HEK293T (cell line): Measurements from ENCODE around the gene HAL.

Experiments
- CTCF ChIA-PET: fragments of 350-600 bp; formaldehyde crosslinking; extraction: SDS; loops from one replicate; lab custom pipeline; 2021; ENCODE audit warnings: antibody characterized with exemption, inconsistent platforms; lab: Yijun Ruan, JAX
- POLR2A ChIA-PET: fragments of 350-600 bp; formaldehyde crosslinking; extraction: SDS; loops from one replicate; lab custom pipeline; 2020; ENCODE audit warnings: antibody characterized with exemption, inconsistent platforms; lab: Yijun Ruan, JAX
- DNase-seq: peaks from one replicate; pipeline ENCODE4 v3.0.0; 2012; ENCODE audit warnings: mixed read lengths; ENCODE audit errors: extremely low spot score
- ARNT ChIP-seq: fragments of 450-650 bp; IDR thresholded peaks from 2 replicates; pipeline ENCODE4 v1.6.1; 2017; ENCODE audit warnings: mild to moderate bottlenecking
- BHLHE40 ChIP-seq: fragments of 450-650 bp; IDR thresholded peaks from 2 replicates; pipeline ENCODE4 v1.6.1; 2016; ENCODE audit warnings: mild to moderate bottlenecking, moderate library complexity, borderline replicate concordance
- CTBP1 ChIP-seq: fragments of 450-650 bp; IDR thresholded peaks from 2 replicates; pipeline ENCODE4 v1.6.1; 2016; ENCODE audit warnings: borderline replicate concordance
- ELF4 ChIP-seq: fragments of 450-650 bp; IDR thresholded peaks from 2 replicates; pipeline ENCODE4 v1.6.1; 2017; ENCODE audit warnings: antibody characterized with exemption
- FOXA1 ChIP-seq: fragments of 450-650 bp; IDR thresholded peaks from 2 replicates; pipeline ENCODE4 v1.6.1; 2016; ENCODE audit warnings: mild to moderate bottlenecking
- FOXK2 ChIP-seq: fragments of 450-650 bp; IDR thresholded peaks from 2 replicates; pipeline ENCODE4 v1.6.1; 2016; ENCODE audit warnings: mild to moderate bottlenecking
- FOXM1 ChIP-seq: fragments of 450-650 bp; IDR thresholded peaks from 2 replicates; pipeline ENCODE4 v1.6.1; 2017; ENCODE audit warnings: mild to moderate bottlenecking, borderline replicate concordance
- HDGF ChIP-seq: fragments of 450-650 bp; IDR thresholded peaks from 2 replicates; pipeline ENCODE4 v1.6.1; 2017; ENCODE audit warnings: antibody characterized with exemption, borderline replicate concordance
- L3MBTL2 ChIP-seq: fragments of 450-650 bp; conservative IDR thresholded peaks from 2 replicates; pipeline ENCODE4 v1.6.1; 2016; ENCODE audit warnings: mild to moderate bottlenecking
- LEF1 ChIP-seq: fragments of 450-650 bp; IDR thresholded peaks from 2 replicates; pipeline ENCODE4 v1.6.1; 2017; ENCODE audit warnings: mild to moderate bottlenecking, borderline replicate concordance
- NFRKB ChIP-seq: fragments of 450-650 bp; IDR thresholded peaks from 2 replicates; pipeline ENCODE4 v1.6.1; 2016; ENCODE audit warnings: mild to moderate bottlenecking, moderate library complexity
- PKNOX1 ChIP-seq: fragments of 450-650 bp; IDR thresholded peaks from 2 replicates; pipeline ENCODE4 v1.6.1; 2016
- SP1 ChIP-seq: fragments of 450-650 bp; IDR thresholded peaks from 2 replicates; pipeline ENCODE4 v1.6.1; 2017
- SUZ12 ChIP-seq: fragments of 450-650 bp; IDR thresholded peaks from 2 replicates; pipeline ENCODE4 v1.6.1; 2016; ENCODE audit warnings: mild to moderate bottlenecking
- TARDBP ChIP-seq: fragments of 450-650 bp; IDR thresholded peaks from 2 replicates; pipeline ENCODE4 v1.6.1; 2016
- ZNF384 ChIP-seq: fragments of 450-650 bp; IDR thresholded peaks from 2 replicates; pipeline ENCODE4 v1.6.1; 2016

HAL gene

DNA sequence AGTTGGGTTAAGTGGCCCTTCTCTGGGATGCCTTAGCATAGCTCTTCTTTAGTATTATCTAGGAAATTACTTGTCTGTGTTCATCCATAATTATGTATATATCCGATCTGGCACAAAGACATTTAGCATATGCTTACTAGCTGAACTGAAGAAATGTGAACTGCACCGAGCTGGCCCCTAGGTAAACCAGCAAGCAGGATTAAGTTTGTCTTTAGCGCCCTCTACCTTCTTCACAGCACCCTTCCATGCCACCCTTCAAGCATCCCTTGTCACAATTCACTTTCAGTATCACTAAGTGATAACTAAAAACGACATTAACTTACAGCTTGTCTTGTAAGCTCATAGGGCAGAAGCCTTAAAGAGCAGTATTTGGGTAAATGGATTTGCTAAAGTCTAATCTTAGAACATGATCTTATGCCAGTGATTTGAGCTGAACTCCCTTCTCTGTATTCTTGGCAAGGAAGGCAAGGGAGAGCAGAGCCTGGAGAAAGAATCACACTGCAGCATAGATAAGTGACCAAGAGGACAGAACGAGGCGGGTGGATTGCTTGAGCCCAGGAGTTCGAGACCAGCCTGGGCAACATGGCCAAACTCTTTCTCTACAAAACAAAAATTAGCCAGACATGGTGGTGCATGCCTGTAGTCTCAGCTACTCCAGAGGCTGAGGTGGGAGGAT is 2.6 kb upstream of the HAL start:
- peak; percentile 68 for DNase-seq
- CTCF ChIA-PET = interaction anchor here (0.6 to 2.7 kb wide), 13 partner anchors 9 to 518 kb away, joined by 3 to 18 read pairs (median 4); no protein-coding TSS in a partner anchor
- TF ChIP-seq FOXK2 (no peak), FOXA1 (no peak), ZNF384 (no peak), BHLHE40 (no peak), HDGF (no peak), NFRKB (no peak), ELF4 (no peak), PKNOX1 (no peak), FOXM1 (no peak), ARNT (no peak), LEF1 (no peak), SUZ12 (no peak), CTBP1 (no peak), TARDBP (no peak), L3MBTL2 (no peak), SP1 (no peak)
- POLR2A ChIA-PET = interaction anchor here (1.0 kb wide), 1 partner anchor 56 kb away, joined by 3 read pairs; the partner anchor contains the start of genes AMDHD1 and CCDC38

- POLR2A ChIA-PET = interaction anchor here (1.0 kb wide), 1 partner anchor 55 kb away, joined by 3 read pairs; the partner anchor contains the start of genes AMDHD1 and CCDC38
- CTCF ChIA-PET = interaction anchor here (0.7 to 2.7 kb wide), 12 partner anchors 9 to 519 kb away, joined by 3 to 18 read pairs (median 4); no protein-coding TSS in a partner anchor
- no peak for DNase-seq
- TF ChIP-seq FOXM1 (no peak), SUZ12 (no peak), FOXA1 (no peak), ZNF384 (no peak), NFRKB (no peak), FOXK2 (no peak), LEF1 (no peak), SP1 (no peak)
Observed at GRCh38 chr12:95997911-95998510, 1.9 kb upstream of the HAL start.

DNA sequence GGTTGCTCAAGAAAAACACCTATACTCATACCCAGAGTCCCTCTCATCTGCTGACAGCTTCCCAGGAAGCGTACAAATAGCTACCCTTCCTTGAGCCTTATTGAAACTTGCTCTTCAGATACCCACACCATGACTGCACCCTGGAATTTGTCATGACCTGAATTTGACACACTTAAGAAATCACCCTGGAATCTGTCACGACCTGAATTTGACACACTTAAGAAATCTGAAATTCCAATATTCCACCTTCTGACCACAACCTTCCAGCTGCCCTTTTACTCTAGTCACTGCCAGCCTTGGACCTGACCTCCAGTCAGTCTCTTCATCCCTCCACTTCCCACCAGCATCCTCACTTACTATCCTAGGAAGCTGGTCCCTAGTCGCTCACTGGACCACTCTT is 1.1 kb upstream of the HAL start:
- CTCF ChIA-PET = interaction anchor here (2.7 kb wide), 1 partner anchor 78 kb away, joined by 18 read pairs; no protein-coding TSS in a partner anchor
- POLR2A ChIA-PET = no interaction called here
- DNase-seq = no peak
- TF ChIP-seq SP1 = no peak
- no peak for TF ChIP-seq ARNT
- no peak for TF ChIP-seq SUZ12
- TF ChIP-seq TARDBP = no peak
- no peak for TF ChIP-seq BHLHE40
- TF ChIP-seq L3MBTL2 = no peak
- TF ChIP-seq CTBP1 = no peak
- TF ChIP-seq PKNOX1 = no peak
- no peak for TF ChIP-seq FOXA1
- no peak for TF ChIP-seq FOXK2
- TF ChIP-seq NFRKB = no peak
- TF ChIP-seq ELF4 = no peak
- TF ChIP-seq HDGF = no peak
- no peak for TF ChIP-seq ZNF384
- no peak for TF ChIP-seq FOXM1
- TF ChIP-seq LEF1 = no peak

DNA sequence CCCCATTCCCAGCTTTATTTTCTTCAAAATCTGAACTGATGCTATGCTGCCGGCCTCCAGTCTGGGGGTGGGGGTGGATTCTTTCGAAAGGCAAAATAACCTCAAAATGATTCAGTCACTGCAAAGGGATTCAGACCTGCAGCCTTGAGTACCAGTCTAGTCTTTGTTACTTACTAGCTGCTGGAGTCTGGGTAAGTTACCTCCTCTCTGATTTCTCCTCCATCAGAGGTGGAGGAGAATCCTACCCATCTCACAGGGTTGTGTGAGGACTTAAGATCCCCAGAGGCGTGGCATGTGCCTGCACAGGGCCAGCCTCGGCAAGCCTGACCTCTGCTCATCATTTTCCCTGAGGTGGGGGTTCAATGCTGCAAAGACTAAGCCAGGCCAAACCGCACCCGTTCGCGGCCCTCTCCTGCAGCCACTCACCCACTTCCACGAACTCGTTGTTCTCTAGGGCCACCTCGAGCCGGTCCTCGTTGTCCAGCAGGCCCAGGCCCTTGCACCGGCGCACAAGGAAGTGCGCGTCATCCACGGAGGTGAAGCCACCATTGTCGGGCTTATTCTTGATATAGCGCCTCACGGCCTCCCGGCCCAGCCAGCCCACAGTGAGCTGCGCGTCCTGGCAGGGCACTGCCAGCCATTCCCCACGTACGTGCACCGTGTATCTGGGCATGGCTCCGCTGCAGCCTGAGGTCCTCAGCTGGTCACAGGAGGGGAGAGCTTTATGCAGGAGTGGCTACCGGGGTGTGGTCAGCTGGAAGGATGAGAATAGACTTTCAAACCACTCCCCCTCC is 709 bp downstream of the HAL start:
- ChIA-PET CTCF (interaction anchor here (0.9 kb wide), 1 partner anchor 51 kb away, joined by 3 read pairs; no protein-coding TSS in a partner anchor), POLR2A (interaction anchor here (1.0 kb wide), 1 partner anchor 53 kb away, joined by 3 read pairs; the partner anchor contains the start of genes AMDHD1 and CCDC38)
- TF ChIP-seq SP1 = no peak
- no peak for TF ChIP-seq FOXA1
- no peak for TF ChIP-seq HDGF
- TF ChIP-seq CTBP1 = no peak
- TF ChIP-seq NFRKB = no peak
- TF ChIP-seq BHLHE40 = no peak
- no peak for TF ChIP-seq TARDBP
- no peak for TF ChIP-seq PKNOX1
- no peak for TF ChIP-seq FOXM1
- no peak for DNase-seq

- no peak for TF ChIP-seq LEF1
- CTCF ChIA-PET = no interaction called here
- POLR2A ChIA-PET = interaction anchor here (1.0 kb wide), 1 partner anchor 52 kb away, joined by 3 read pairs; the partner anchor contains the start of genes AMDHD1 and CCDC38
- DNase-seq = no peak
Observed at GRCh38 chr12:95994476-95994875, 1.7 kb downstream of the HAL start.
